SK-N-SH (cell line): ENCODE measurements around the gene FOXP1.

Experiments
- CHD2 ChIP-seq: fragments of 150-350 bp; IDR thresholded peaks from 2 replicates; pipeline ENCODE4 v1.6.1; 2018; ENCODE audit warnings: low read length; ENCODE audit not compliant: partially characterized antibody
- EZH2phosphoT487 ChIP-seq: fragments of 200-600 bp; sonication (generic); IDR thresholded peaks from 2 replicates; pipeline ENCODE4 v1.6.1; 2017; ENCODE audit warnings: low read depth, mixed run types, mild to moderate bottlenecking, antibody characterized with exemption, moderate library complexity, borderline replicate concordance
- MXI1 ChIP-seq: IDR thresholded peaks from 2 replicates; pipeline ENCODE4 v1.6.1; 2012; ENCODE audit warnings: mild to moderate bottlenecking, low read depth, low read length, improper control_type of control experiment
- NFIC ChIP-seq: IDR thresholded peaks from 2 replicates; pipeline ENCODE4 v1.4.0; 2012; ENCODE audit warnings: borderline replicate concordance
- POLR2AphosphoS5 ChIP-seq: IDR thresholded peaks from 2 replicates; pipeline ENCODE4 v1.6.1; 2012; ENCODE audit warnings: low read depth, low read length
- RXRA ChIP-seq: IDR thresholded peaks from 2 replicates; pipeline ENCODE4 v1.4.0; 2012; ENCODE audit warnings: low read depth, mild to moderate bottlenecking, borderline replicate concordance
- TF ChIP-seq, protein P1 (sequence below): fragments of 200-600 bp; sonication (generic); IDR thresholded peaks from 2 replicates; pipeline ENCODE4 v1.6.1; 2017; ENCODE audit warnings: antibody characterized with exemption, mild to moderate bottlenecking, moderate library complexity
- TF ChIP-seq, protein P2 (sequence below): IDR thresholded peaks from 2 replicates; pipeline ENCODE4 v1.6.1; 2012; ENCODE audit warnings: mild to moderate bottlenecking, low read depth, low read length, moderate library complexity
- TF ChIP-seq, protein P3 (sequence below): IDR thresholded peaks from 2 replicates; pipeline ENCODE4; 2012

DNA sequence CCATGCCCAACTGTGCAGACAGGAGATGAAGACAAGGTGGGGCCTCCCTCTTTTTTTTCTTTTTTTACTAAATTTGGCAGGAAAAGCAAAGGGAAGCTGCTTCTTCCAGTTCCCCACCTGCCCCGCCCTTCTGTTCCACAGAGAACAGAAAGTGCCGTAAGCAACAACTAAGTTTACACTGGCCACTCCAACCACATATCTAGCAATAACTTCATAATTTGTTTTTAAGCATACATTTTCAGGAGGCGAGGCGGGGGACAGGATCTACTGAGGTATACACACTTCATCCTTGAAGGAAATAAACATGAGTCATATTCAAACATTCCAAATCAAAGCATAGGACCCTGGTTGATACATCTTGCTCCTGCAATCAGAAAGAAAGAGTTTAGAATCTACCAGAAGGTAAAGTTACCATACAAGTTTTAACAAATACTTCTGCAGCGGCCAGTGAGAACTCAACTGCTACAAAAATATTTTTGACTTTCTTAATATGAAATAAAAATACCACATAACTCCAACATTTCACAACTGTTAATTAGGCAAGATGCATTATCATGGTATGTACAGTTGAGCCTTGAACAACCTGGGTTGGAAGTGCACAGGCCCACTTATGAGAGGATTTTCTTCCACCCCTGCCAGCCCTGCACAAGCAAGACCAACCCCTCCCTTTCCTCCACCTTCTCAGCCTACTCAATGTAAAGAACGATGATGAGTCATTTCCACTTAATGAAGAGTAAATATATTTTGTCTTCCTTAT, 50.7 kb downstream of the FOXP1 start:
- TF ChIP-seq, protein P1, sequence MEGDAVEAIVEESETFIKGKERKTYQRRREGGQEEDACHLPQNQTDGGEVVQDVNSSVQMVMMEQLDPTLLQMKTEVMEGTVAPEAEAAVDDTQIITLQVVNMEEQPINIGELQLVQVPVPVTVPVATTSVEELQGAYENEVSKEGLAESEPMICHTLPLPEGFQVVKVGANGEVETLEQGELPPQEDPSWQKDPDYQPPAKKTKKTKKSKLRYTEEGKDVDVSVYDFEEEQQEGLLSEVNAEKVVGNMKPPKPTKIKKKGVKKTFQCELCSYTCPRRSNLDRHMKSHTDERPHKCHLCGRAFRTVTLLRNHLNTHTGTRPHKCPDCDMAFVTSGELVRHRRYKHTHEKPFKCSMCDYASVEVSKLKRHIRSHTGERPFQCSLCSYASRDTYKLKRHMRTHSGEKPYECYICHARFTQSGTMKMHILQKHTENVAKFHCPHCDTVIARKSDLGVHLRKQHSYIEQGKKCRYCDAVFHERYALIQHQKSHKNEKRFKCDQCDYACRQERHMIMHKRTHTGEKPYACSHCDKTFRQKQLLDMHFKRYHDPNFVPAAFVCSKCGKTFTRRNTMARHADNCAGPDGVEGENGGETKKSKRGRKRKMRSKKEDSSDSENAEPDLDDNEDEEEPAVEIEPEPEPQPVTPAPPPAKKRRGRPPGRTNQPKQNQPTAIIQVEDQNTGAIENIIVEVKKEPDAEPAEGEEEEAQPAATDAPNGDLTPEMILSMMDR, result no peak
- TF ChIP-seq CHD2, result no peak
- no peak for TF ChIP-seq POLR2AphosphoS5
- TF ChIP-seq NFIC, result no peak
- TF ChIP-seq RXRA, result no peak
- no peak for TF ChIP-seq MXI1
- TF ChIP-seq, protein P2, sequence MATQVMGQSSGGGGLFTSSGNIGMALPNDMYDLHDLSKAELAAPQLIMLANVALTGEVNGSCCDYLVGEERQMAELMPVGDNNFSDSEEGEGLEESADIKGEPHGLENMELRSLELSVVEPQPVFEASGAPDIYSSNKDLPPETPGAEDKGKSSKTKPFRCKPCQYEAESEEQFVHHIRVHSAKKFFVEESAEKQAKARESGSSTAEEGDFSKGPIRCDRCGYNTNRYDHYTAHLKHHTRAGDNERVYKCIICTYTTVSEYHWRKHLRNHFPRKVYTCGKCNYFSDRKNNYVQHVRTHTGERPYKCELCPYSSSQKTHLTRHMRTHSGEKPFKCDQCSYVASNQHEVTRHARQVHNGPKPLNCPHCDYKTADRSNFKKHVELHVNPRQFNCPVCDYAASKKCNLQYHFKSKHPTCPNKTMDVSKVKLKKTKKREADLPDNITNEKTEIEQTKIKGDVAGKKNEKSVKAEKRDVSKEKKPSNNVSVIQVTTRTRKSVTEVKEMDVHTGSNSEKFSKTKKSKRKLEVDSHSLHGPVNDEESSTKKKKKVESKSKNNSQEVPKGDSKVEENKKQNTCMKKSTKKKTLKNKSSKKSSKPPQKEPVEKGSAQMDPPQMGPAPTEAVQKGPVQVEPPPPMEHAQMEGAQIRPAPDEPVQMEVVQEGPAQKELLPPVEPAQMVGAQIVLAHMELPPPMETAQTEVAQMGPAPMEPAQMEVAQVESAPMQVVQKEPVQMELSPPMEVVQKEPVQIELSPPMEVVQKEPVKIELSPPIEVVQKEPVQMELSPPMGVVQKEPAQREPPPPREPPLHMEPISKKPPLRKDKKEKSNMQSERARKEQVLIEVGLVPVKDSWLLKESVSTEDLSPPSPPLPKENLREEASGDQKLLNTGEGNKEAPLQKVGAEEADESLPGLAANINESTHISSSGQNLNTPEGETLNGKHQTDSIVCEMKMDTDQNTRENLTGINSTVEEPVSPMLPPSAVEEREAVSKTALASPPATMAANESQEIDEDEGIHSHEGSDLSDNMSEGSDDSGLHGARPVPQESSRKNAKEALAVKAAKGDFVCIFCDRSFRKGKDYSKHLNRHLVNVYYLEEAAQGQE, result no peak
- TF ChIP-seq, protein P3, sequence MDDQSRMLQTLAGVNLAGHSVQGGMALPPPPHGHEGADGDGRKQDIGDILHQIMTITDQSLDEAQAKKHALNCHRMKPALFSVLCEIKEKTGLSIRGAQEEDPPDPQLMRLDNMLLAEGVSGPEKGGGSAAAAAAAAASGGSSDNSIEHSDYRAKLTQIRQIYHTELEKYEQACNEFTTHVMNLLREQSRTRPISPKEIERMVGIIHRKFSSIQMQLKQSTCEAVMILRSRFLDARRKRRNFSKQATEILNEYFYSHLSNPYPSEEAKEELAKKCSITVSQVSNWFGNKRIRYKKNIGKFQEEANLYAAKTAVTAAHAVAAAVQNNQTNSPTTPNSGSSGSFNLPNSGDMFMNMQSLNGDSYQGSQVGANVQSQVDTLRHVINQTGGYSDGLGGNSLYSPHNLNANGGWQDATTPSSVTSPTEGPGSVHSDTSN, result no peak
- TF ChIP-seq EZH2phosphoT487, result no peak
